CD14-positive monocyte (primary cell): ENCODE results near the gene ZNF622. TPM values are rescaled to one million over a fixed set of nuclear protein-coding genes. Genes with fewer than 3 reads are reported as not detected.

Source experiments
- DNase-seq, 3 donors: peaks; one replicate each; pipeline ENCODE4 v3.0.0-alpha.2; 2011 to 2022
- H2AFZ ChIP-seq: 2 replicates; pipeline ENCODE4 v1.6.0; 2012; ENCODE audit warnings: mild to moderate bottlenecking, low read depth, low read length, inconsistent platforms; ENCODE audit not compliant: insufficient read depth, poor library complexity, severe bottlenecking
- H3K27ac ChIP-seq, 2 donors: 1 replicate in 1 of 2; 2 replicates in 1 of 2; pipeline ENCODE4 v1.5.1; 2012 to 2013; ENCODE audit warnings: low read length in 2 of 2, control low read depth in 1 of 2, inconsistent platforms in 1 of 2, low read depth in 1 of 2, mild to moderate bottlenecking in 1 of 2
- H3K27me3 ChIP-seq, 2 donors: one replicate each; pipeline versions ENCODE4 v1.6.0 to v1.6.1; 2011 to 2013; ENCODE audit warnings: low read length in 2 of 2; ENCODE audit not compliant: control insufficient read depth in 2 of 2, insufficient read depth in 2 of 2
- H3K36me3 ChIP-seq, 2 donors: replicated peaks in 1 of 2; 1 replicate in 1 of 2; 2 replicates in 1 of 2; pipeline versions ENCODE4 v1.5.1 to v1.6.1; 2012 to 2013; ENCODE audit warnings: low read length in 2 of 2, control low read depth in 1 of 2, inconsistent platforms in 1 of 2, mild to moderate bottlenecking in 1 of 2; ENCODE audit not compliant: insufficient read depth in 2 of 2, control insufficient read depth in 1 of 2
- H3K4me1 ChIP-seq, 2 donors: 1 replicate in 1 of 2; 2 replicates in 1 of 2; pipeline versions ENCODE4 v1.5.1 to v1.6.1; 2012 to 2013; ENCODE audit warnings: low read length in 2 of 2, control low read depth in 1 of 2, inconsistent platforms in 1 of 2, mild to moderate bottlenecking in 1 of 2, moderate library complexity in 1 of 2; ENCODE audit not compliant: insufficient read depth in 2 of 2, control insufficient read depth in 1 of 2
- H3K4me2 ChIP-seq: replicated peaks from 2 replicates; pipeline ENCODE3; 2012; ENCODE audit warnings: low read length, moderate library complexity, mild to moderate bottlenecking; ENCODE audit not compliant: poor library complexity, severe bottlenecking; ENCODE audit errors: extremely low read depth
- H3K4me3 ChIP-seq, 3 experiments: fragments of 200-600 bp in 1 of 3; sonication (generic) in 1 of 3; replicated peaks in 1 of 3; 1 replicate in 2 of 3; 2 replicates in 1 of 3; pipeline ENCODE4 v1.5.1; 2011 to 2013; ENCODE audit warnings: low read length in 3 of 3, mild to moderate bottlenecking in 3 of 3, control low read depth in 2 of 3, low read depth in 2 of 3, inconsistent platforms in 1 of 3, moderate library complexity in 1 of 3
- H3K79me2 ChIP-seq: 2 replicates; pipeline ENCODE4 v1.6.0; 2012; ENCODE audit warnings: mild to moderate bottlenecking, control low read depth, inconsistent platforms, low read length, moderate library complexity; ENCODE audit not compliant: insufficient read depth
- H3K9ac ChIP-seq: 2 replicates; pipeline ENCODE4 v1.6.0; 2017; ENCODE audit warnings: low read length, mild to moderate bottlenecking; ENCODE audit not compliant: insufficient read depth, poor library complexity, severe bottlenecking
- H3K9me3 ChIP-seq, 2 donors: replicated peaks in 1 of 2; 1 replicate in 1 of 2; 2 replicates in 1 of 2; pipeline versions ENCODE4 v1.5.1 to v1.6.1; 2012 to 2013; ENCODE audit warnings: low read length in 2 of 2, control low read depth in 1 of 2; ENCODE audit not compliant: control insufficient read depth in 1 of 2, insufficient read depth in 1 of 2
- H4K20me1 ChIP-seq: 2 replicates; pipeline ENCODE4 v1.6.0; 2012; ENCODE audit warnings: mild to moderate bottlenecking, low read length, control low read depth, moderate library complexity; ENCODE audit not compliant: insufficient read depth
- H3K27ac Mint-ChIP-seq, 7 donors: one replicate each; pipeline ENCODE4 v1.8.0; 2020; ENCODE audit warnings: mild to moderate bottlenecking in 7 of 7, mixed read lengths in 7 of 7, moderate library complexity in 6 of 7, inconsistent platforms in 2 of 7
- H3K27me3 Mint-ChIP-seq, 3 donors: one replicate each; pipeline ENCODE4 v1.8.0; 2021 to 2022; ENCODE audit warnings: low read depth in 3 of 3, mild to moderate bottlenecking in 3 of 3, mixed read lengths in 3 of 3, moderate library complexity in 3 of 3, inconsistent platforms in 1 of 3
- H3K36me3 Mint-ChIP-seq, 2 donors: one replicate each; pipeline ENCODE4 v1.8.0; 2020; ENCODE audit warnings: mixed read lengths in 2 of 2, inconsistent platforms in 1 of 2, mild to moderate bottlenecking in 1 of 2
- H3K4me1 Mint-ChIP-seq: one replicate; pipeline ENCODE4 v1.8.0; 2020; ENCODE audit warnings: mild to moderate bottlenecking, mixed read lengths
- H3K4me3 Mint-ChIP-seq, 2 donors: one replicate each; pipeline ENCODE4 v1.8.0; 2020; ENCODE audit warnings: mild to moderate bottlenecking in 2 of 2, mixed read lengths in 2 of 2, moderate library complexity in 1 of 2
- H3K9me3 Mint-ChIP-seq, 7 donors: one replicate each; pipeline ENCODE4 v1.8.0; 2020 to 2022; ENCODE audit warnings: mixed read lengths in 7 of 7, mild to moderate bottlenecking in 6 of 7, moderate library complexity in 6 of 7, inconsistent platforms in 2 of 7
- WGBS: methylation state at CpG from one replicate; pipeline ENCODE4 v1.1.5; 2013; ENCODE audit warnings: missing lambda C conversion rate; ENCODE audit not compliant: insufficient coverage; 5-methylcytosine and 5-hydroxymethylcytosine counted together
- intact Hi-C, 2 donors: fragments of 100-400 bp; cut with micrococcal nuclease; formaldehyde crosslinking; loops; one replicate each; pipeline versions ENCODE4 v1.15.0 to v1.15.1; 2023
- polyA plus RNA-seq, 3 donors: library from polyadenylated mRNA; depleted of rRNA in 1 of 3; unstranded in 2 of 3; stranded (reverse) in 1 of 3; fragments of 300-500 nt in 2 of 3; fragments of >200 nt in 1 of 3; fragmentation: Illumina TruSeq in 2 of 3; gene quantifications; 1 replicate in 2 of 3; 2 replicates in 1 of 3; pipeline ENCODE4 v1.2.3, GENCODE V29; 2012 to 2021
- TF ChIP-seq, protein P1 (sequence below): fragments of 200-600 bp; IDR thresholded peaks from one replicate; pipeline ENCODE4 v1.8.0; 2022; ENCODE audit warnings: antibody characterized with exemption, mild to moderate bottlenecking

ZNF622 gene
- polyA plus RNA-seq, 3 donors, result 6.1 to 30.1 (median 25.8) TPM

GRCh38 chr5:16471387-16471786 is 5.8 kb upstream of the ZNF622 start:
- H3K36me3 Mint-ChIP-seq, result peaks cover 16 to 19% of the 10 kb centered on the region in 2 donors
- intact Hi-C loops, result no loop called here
- WGBS, result no CpG with 5 or more reads among the region's 3 CpGs

GRCh38 chr5:16467363-16468219 is 2.0 kb upstream of the ZNF622 start:
- no peak overlapping the region for H3K4me2 ChIP-seq
- no peaks in the 10 kb centered on the region for H3K27me3 Mint-ChIP-seq
- H3K9ac ChIP-seq, result no peak overlapping the region
- no peak overlapping the region for H3K27ac ChIP-seq
- peaks cover 48% of the 10 kb centered on the region for H3K4me1 Mint-ChIP-seq
- H3K4me3 Mint-ChIP-seq, result peak overlapping the region in 1 of 2 donors; percentile 27
- 75% methylated on average over 2 of the region's 3 CpGs for WGBS
- DNase-seq, result peak in 2 of 3 donors; percentile 10 to 39
- H3K9me3 ChIP-seq, result no peaks in the 10 kb centered on the region
- peaks cover 27% of the 10 kb centered on the region for H4K20me1 ChIP-seq
- no peaks in the 10 kb centered on the region for H3K9me3 Mint-ChIP-seq
- TF ChIP-seq, protein P1, sequence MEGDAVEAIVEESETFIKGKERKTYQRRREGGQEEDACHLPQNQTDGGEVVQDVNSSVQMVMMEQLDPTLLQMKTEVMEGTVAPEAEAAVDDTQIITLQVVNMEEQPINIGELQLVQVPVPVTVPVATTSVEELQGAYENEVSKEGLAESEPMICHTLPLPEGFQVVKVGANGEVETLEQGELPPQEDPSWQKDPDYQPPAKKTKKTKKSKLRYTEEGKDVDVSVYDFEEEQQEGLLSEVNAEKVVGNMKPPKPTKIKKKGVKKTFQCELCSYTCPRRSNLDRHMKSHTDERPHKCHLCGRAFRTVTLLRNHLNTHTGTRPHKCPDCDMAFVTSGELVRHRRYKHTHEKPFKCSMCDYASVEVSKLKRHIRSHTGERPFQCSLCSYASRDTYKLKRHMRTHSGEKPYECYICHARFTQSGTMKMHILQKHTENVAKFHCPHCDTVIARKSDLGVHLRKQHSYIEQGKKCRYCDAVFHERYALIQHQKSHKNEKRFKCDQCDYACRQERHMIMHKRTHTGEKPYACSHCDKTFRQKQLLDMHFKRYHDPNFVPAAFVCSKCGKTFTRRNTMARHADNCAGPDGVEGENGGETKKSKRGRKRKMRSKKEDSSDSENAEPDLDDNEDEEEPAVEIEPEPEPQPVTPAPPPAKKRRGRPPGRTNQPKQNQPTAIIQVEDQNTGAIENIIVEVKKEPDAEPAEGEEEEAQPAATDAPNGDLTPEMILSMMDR, result no peak
- no peak overlapping the region for H3K4me3 ChIP-seq
- H3K36me3 ChIP-seq, result peaks cover 9 to 13% of the 10 kb centered on the region in 2 donors
- intact Hi-C loops, result loop anchor here in 1 of 2 donors (10.0 kb wide), 1 partner anchor 157 kb away; no protein-coding TSS in a partner anchor
- H2AFZ ChIP-seq, result no peak overlapping the region
- peaks cover 45% of the 10 kb centered on the region for H3K79me2 ChIP-seq
- no peaks in the 10 kb centered on the region for H3K27me3 ChIP-seq
- peaks cover 32 to 46% of the 10 kb centered on the region in 2 donors for H3K4me1 ChIP-seq
- peaks cover 19% of the 10 kb centered on the region in 2 donors for H3K36me3 Mint-ChIP-seq
- peak overlapping the region in 2 of 7 donors; percentile 51 to 63 for H3K27ac Mint-ChIP-seq

More at GRCh38 chr5:16471387-16471786, 5.8 kb upstream of the ZNF622 start:
- H3K9ac ChIP-seq, result no peak overlapping the region
- H3K27me3 ChIP-seq, result no peaks in the 10 kb centered on the region
- H3K27ac ChIP-seq, result no peak overlapping the region
- H3K36me3 ChIP-seq, result peaks cover 0 to 6% of the 10 kb centered on the region in 2 donors
- no peak overlapping the region for H2AFZ ChIP-seq
- Mint-ChIP-seq H3K9me3 (no peaks in the 10 kb centered on the region), H3K4me3 (no peak overlapping the region), H3K27me3 (no peaks in the 10 kb centered on the region), H3K4me1 (peaks cover 22% of the 10 kb centered on the region), H3K27ac (no peak overlapping the region)
- no peak for DNase-seq
- no peaks in the 10 kb centered on the region for H3K9me3 ChIP-seq
- H4K20me1 ChIP-seq, result no peaks in the 10 kb centered on the region
- TF ChIP-seq, protein P1, result no peak
- H3K4me1 ChIP-seq, result peaks cover 13 to 15% of the 10 kb centered on the region in 2 donors
- H3K4me2 ChIP-seq, result no peak overlapping the region
- no peak overlapping the region for H3K4me3 ChIP-seq
- H3K79me2 ChIP-seq, result peaks cover 7% of the 10 kb centered on the region
